Stimulated activated CD4-positive, alpha-beta T cell treated with anti-CD3 and anti-CD28 coated beads, Interleukin-4, amount 100 ng/mL, for 24 hours (primary cell): ENCODE data around the gene DMBX1.
A peak's percentile ranks its signal among the peaks of the same experiment; 100 is the strongest.

ENCODE experiments used
- DNase-seq: peaks from one replicate; pipeline ENCODE4 v3.0.0-alpha.2; 2020

Gene DMBX1

DNA sequence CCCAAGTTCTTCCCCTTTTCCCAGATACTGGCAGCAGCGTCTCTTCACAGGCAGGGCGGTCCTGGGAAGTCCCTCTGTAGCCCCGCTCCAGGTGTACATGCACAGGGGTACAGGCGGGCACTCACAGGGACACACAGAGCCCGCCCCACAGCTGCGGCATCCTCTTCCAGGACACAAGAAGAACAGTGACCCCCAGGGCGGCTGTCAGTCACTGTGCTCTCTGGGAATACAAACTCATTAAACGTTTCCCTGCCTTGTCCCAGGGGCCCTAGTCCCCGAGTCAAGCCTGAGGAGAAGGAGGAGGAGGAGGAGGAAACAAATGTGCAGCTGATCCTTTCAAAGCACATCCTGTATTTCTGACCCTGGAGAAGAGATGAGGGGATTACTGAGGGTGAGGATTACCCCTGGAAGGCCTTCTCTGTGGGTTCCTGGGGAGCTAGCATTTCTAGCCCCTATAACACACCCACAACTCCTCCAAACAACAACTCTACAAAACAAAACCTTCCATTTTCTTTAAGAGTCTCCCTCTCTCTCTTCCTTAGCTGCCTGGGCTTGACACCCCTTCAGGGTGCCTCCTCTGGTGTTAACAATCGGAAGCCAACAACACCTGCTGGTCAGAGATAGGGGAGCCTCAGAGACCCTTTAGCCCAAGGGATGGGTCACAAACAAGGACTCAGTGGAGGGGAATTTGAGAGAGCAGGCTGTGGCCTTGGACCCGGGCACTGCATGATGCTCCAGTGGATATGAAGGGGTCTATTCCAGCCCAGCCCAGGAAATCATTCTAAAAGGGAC is 28.4 kb upstream of the DMBX1 start:
- no peak for DNase-seq

DNA sequence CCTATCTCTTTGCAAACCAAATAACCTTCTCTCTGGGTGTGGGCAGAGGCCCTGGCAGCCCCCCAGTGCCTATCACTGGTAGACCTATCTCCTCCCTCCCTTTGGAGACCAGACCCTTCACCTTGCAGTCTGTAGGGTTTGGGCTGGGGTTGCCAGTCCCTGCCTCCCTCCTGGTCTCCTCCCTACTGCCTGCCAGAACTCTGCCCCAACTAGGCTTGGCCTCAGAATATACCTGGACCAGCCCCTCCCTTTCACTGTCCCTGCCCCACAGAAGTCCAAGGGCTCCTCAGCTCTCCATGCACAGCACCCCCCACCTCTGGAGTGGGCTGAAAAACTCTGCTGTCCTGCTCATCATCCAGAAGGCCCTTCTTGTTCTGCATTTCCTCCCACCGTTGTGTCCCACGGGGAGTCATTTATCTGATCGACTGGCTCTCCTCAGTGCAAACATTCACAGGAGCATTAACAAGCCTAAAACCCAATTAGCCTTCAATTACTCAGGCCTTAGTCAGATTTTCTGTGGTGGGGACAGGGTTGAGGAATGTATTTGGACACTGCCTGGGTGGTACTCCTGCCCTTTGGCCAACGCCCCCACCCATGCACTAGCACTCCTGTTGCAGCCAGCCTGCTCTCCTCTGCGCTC is 27.7 kb upstream of the DMBX1 start:
- DNase-seq, result no peak

- no peak for DNase-seq
Observed at GRCh38 chr1:46464013-46464548, 25.6 kb upstream of the DMBX1 start.

DNA sequence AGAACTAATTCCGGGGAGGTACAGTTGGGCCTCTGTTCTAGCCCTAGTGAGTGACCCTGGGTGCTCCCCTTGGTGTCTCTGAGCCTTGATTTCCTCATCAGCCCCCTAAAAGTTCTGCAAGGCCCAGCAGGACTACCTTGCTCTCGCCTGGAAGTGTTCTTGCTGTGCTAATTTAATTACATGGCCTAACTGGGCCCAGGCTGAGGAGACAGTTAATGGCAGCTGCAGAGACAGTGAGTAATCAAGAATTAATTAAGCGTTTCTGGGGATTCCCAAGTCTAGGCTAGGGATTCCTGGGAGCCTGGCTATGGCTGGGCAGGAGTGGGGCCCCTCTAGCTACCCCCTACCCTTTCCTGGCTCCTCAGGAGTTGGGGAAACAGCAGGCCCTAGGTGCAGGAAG is 24.7 kb upstream of the DMBX1 start:
- DNase-seq, result no peak

DNA sequence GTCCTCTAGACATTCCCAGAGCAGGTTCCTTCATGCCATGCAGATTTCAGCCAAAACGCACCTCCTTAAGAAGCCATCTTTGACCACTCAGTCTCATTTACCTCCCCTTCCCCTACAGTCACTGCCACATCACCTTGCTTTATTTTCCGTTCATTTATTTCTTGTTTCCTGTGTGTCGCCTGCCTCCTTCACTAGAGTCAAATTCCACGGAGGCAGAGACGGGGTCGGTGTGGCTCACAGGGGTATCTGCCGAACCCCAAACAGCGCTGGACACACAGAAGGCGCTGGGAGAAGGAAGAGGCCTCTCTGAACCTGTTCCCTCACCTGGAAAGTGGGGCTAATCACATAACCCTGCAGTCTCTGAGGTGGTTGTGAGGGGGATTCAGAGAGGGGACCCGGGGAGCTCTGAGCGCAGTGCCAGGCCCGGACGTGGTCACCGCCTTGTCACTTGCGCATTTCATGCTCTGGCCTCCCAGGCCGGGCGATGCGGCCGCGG is 23.6 kb upstream of the DMBX1 start:
- no peak for DNase-seq

DNA sequence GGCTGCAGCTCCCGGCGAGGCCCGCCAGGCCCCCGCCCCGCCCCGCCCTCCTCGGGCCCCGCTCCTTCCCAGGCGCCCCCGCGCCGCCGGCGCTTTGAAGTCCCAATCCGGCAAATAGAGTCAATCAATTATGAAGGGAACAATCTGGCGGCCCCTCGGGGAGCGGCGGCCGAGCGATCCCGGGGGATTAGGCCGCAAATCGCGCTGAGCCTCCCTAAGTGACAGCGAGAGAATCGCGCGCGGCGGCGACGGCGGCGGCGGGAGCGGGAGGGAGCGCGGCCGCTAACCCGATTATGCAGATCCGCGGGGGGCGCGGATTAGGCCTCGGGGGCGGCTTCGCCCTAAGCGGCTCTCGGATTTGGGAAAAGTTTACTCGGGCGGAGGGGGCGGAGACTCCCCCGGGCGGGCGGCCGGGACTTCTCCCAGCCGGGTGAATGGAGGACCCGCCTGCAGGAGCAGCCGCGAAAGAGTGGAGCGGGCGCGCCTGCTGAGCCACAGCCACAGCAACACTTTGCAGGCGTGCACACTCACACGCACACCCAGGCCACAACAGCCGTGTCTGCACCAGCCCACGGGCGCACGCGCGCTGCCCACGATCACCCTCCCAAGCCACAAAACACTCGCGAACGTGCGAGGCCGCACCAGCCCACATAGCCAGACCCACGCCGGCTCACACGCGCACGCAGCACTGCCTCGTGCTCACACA is 23.0 kb upstream of the DMBX1 start:
- no peak for DNase-seq

DNA sequence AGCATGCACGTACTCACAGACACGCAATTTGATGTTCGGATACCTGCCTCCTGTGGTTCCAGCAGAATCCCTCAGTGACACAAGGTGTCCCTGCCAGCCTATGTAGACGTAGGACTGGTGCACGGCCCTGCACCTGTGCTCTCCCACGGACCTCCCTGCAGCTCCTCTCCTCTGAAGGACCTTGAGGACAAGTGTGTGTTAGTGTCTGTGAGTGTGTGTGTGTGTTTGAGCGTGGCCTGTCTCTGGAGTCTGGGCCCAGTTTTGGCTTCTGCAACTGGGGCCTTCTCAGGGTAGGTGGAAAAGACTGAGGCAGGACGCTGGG is 22.5 kb upstream of the DMBX1 start:
- DNase-seq, result no peak

DNA sequence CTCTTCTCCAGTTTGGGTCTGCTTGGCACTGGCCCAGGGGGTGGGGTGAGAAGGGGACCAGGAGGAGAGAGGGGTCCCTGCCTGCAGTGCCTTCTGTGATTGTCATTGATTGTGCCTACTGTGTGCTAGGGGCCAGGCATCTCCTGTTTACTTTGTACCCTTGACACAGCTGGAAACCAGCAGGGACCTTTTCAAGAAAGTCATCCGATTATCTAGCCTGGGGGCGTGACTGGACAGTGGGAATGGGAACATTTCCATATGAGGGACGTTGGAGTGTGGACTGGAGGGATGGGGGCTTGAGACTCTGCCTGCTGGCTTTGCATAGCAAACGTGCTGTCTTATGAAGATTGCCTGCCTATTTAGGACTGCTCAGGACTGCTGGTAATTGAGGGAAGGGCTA is 19.8 kb upstream of the DMBX1 start:
- DNase-seq, result no peak

DNA sequence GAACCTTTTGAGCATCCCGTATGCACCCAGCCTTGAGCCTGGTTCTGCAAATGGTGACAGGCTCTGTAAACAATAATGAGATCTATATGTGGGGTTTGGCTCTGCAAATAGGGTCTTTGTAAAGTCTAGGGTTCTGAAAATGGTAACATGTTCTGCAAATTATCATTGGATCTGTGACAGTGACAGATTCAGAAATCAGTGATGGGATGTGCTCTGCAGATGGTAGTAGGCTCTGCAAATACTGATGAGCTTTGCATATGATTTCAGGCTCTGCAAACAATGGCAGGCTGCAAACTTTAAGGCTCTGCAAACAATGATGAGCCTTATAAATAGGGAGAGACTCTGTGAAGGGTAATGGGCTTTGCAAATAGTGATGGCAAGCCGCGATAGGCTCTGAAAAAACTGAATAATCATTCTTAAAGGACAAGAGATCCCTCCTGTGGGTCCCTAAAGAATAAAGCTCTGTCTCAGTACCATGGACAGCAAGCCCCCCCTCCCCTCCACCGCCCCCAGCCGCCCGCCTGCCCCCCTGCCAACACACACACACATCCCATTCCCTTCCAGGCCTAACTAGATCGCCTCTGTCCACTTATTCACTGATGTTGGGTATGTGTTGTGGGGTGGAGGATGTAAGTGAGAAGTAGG is 17.7 kb upstream of the DMBX1 start:
- DNase-seq, result no peak

DNA sequence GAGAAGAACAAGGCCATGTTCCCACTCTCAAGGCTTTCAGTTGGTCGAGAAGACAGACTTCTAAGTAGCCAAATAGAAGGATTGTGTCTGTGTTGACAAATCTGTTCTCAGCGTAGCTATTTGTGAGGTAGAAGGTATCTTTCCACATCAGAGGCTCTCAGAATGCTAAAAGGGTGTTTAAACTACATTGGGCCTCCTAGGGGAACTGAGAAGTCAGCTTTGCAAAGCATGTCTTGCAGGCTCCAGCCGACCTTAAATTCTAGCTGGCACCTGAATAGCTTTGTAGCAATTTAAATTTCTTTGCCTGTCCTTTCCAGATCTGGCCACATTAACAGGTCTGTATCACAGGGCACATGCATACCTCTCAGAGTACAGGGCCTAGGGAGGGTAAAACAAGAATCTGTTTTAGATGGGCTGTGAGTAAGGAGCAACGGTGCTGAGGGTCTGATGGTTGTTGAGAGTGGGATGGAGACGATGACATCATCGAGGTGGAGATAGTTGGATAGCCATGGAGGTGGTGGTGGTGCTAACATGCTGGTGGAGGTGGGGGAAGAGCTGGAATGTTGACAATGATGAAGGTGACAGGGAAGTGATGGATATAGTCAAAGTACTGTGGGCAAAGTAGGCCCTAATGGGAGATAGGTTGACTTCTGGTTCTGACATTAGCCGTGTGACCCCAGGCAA is 17.0 kb upstream of the DMBX1 start:
- DNase-seq, result no peak

- no peak for DNase-seq
Observed at GRCh38 chr1:46473991-46474390, 15.6 kb upstream of the DMBX1 start.

DNA sequence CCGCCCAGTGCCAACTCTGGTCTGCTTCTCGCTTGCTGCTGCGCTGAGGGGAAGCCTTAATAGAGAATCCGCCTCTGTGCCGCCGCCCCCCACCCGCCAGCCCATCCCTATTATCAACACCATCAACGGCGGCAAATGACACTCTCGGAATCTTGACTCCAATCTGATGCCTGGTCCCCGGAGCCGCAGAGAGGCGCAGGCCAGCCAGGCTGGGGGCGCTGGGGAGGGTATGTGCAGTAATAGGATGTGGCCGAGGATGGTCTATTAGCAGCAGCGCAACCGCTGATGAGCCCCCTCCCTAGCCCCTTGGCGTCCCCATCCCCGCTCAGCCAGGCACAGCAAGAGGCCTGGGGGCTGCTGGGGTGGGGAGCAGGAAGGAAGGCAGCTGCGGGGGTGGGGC is 15.1 kb upstream of the DMBX1 start:
- no peak for DNase-seq

- DNase-seq, result no peak
Observed at GRCh38 chr1:46476673-46477072, 13.0 kb upstream of the DMBX1 start.

GRCh38 chr1:46477153-46477929 is 12.3 kb upstream of the DMBX1 start:
- peak; percentile 79 for DNase-seq

GRCh38 chr1:46478721-46479485 is 10.7 kb upstream of the DMBX1 start:
- no peak for DNase-seq

- DNase-seq, result no peak
Observed at GRCh38 chr1:46479744-46480350, 9.8 kb upstream of the DMBX1 start.

DNA sequence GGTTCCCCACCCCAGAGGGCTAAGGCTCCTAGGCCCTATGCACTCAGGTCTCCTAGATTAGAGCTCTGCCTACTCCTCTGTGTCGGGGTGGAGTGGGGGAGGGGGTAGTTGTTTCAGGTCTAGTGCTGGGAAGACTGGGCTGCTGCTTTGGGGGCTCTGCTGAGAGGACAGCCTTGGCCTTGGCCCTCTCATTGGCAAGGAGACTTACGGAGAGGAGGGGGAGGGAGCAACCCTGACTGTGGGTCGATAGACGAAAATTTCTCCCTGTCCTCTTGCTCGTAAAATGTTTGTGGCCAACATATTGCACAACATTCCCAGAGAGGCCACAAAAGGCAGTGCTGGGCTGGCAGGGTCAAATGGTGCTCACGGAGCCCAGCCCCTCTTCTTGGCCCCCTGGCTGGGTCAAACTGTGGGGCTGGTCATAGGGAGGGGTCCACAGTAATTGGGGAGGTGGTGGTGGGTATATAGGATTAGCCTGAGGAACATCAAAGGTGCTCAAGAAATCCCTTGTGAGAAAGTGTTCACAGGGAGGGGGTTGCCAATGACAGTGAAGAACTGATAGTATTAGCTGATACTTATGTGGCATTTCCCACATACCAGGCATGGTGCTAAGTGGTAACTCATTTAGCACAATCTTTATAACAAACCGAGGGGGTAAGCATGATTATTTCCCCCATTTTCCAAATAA is 8.5 kb upstream of the DMBX1 start:
- no peak for DNase-seq

DNA sequence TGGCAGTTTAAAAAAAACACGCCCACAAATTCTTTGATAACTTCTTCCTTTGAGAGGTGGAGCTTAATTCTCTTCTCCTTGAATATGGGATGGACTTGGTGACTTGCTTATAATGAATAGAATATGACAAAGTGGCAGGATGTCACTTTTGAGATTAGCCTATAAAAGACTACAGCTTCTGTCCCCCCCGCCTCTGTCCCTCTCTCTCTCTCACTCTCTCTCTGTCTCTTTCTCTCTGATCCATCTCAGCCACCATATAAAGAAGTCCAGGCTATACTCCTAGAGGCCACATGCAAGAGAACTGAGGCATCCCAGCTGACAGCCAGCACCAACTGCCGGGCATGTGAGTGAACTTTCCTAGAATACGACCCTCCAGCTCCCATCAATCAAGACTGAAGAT is 7.7 kb upstream of the DMBX1 start:
- DNase-seq, result no peak

- DNase-seq, result no peak
Observed at GRCh38 chr1:46483589-46483988, 6.0 kb upstream of the DMBX1 start.
